DOHH2 (cell line): ENCODE results near the gene NLGN3.

Experiments
- H3F3A ChIP-seq: fragments of 200-600 bp; sonication (generic), shearing (Covaris generic); 2 replicates; pipeline ENCODE4 v1.6.0; 2016; ENCODE audit warnings: antibody characterized with exemption, mild to moderate bottlenecking; ENCODE audit not compliant: control insufficient read depth, insufficient read depth
- H3K27ac ChIP-seq: fragments of 200-600 bp; sonication (generic); 2 replicates; pipeline ENCODE4 v1.5.1; 2014; ENCODE audit warnings: low read depth, mild to moderate bottlenecking, low read length, moderate library complexity
- H3K27me3 ChIP-seq: fragments of 200-600 bp; sonication (generic); 2 replicates; pipeline ENCODE4 v1.6.1; 2014; ENCODE audit warnings: mild to moderate bottlenecking, low read length, mixed read lengths; ENCODE audit not compliant: control insufficient read depth
- H3K36me3 ChIP-seq: fragments of 200-600 bp; sonication (generic); 2 replicates; pipeline ENCODE4 v1.6.1; 2014; ENCODE audit warnings: mild to moderate bottlenecking, low read length, moderate library complexity, mixed read lengths; ENCODE audit not compliant: control insufficient read depth
- H3K4me1 ChIP-seq: fragments of 200-600 bp; sonication (generic); 2 replicates; pipeline ENCODE4 v1.6.1; 2014; ENCODE audit warnings: mild to moderate bottlenecking, low read length, mixed read lengths; ENCODE audit not compliant: control insufficient read depth
- H3K4me2 ChIP-seq: fragments of 200-600 bp; sonication (generic); 2 replicates; pipeline ENCODE4 v1.6.0; 2014; ENCODE audit warnings: mild to moderate bottlenecking, low read length, moderate library complexity
- H3K4me3 ChIP-seq: fragments of 200-600 bp; sonication (generic); 2 replicates; pipeline ENCODE4 v1.5.1; 2014; ENCODE audit warnings: mild to moderate bottlenecking, low read length, mixed read lengths
- H3K79me2 ChIP-seq: fragments of 200-600 bp; sonication (generic); 2 replicates; pipeline ENCODE4 v1.6.1; 2014; ENCODE audit warnings: mild to moderate bottlenecking, low read length, mixed read lengths; ENCODE audit not compliant: control insufficient read depth
- H3K9me2 ChIP-seq: fragments of 200-600 bp; sonication (generic); replicated peaks from 2 replicates; pipeline ENCODE4 v1.6.1; 2014; ENCODE audit warnings: mild to moderate bottlenecking, low read length, mixed read lengths; ENCODE audit not compliant: control insufficient read depth
- H3K9me3 ChIP-seq: fragments of 200-600 bp; sonication (generic); 2 replicates; pipeline ENCODE4 v1.6.1; 2014; ENCODE audit warnings: antibody characterized with exemption, low read length, mixed read lengths; ENCODE audit not compliant: control insufficient read depth, insufficient read depth
- H4K20me1 ChIP-seq: fragments of 200-600 bp; sonication (generic); 2 replicates; pipeline ENCODE4 v1.6.0; 2014; ENCODE audit warnings: low read depth, mild to moderate bottlenecking, antibody characterized with exemption, low read length, moderate library complexity; ENCODE audit not compliant: control insufficient read depth, insufficient read depth
- EZH2phosphoT487 ChIP-seq: fragments of 200-600 bp; sonication (generic); IDR thresholded peaks from 2 replicates; pipeline ENCODE4 v1.6.1; 2017; ENCODE audit warnings: borderline replicate concordance, mild to moderate bottlenecking, antibody characterized with exemption, low read length, moderate library complexity, mixed read lengths
- TF ChIP-seq, protein P1 (sequence below): fragments of 200-600 bp; sonication (generic); IDR thresholded peaks from one replicate; pipeline ENCODE4 v1.5.1; 2014; ENCODE audit warnings: antibody characterized with exemption, mild to moderate bottlenecking, low read depth, low read length; ENCODE audit not compliant: poor library complexity, severe bottlenecking

Gene NLGN3

GRCh38 chrX:71184803-71185495 lies 40.3 kb downstream of the NLGN3 start:
- Histone ChIP-seq H3K4me3 (no peak overlapping the region), H3K27ac (no peak overlapping the region), H3K27me3 (no peaks in the 10 kb centered on the region), H3F3A (no peaks in the 10 kb centered on the region; the same call in 1 of the 2 replicates), H3K36me3 (no peaks in the 10 kb centered on the region), H3K4me1 (peaks cover 22% of the 10 kb centered on the region), H3K9me2 (no peaks in the 10 kb centered on the region), H3K4me2 (no peak overlapping the region), H4K20me1 (no peaks in the 10 kb centered on the region), H3K9me3 (no peaks in the 10 kb centered on the region), H3K79me2 (no peaks in the 10 kb centered on the region)
- TF ChIP-seq, protein P1, sequence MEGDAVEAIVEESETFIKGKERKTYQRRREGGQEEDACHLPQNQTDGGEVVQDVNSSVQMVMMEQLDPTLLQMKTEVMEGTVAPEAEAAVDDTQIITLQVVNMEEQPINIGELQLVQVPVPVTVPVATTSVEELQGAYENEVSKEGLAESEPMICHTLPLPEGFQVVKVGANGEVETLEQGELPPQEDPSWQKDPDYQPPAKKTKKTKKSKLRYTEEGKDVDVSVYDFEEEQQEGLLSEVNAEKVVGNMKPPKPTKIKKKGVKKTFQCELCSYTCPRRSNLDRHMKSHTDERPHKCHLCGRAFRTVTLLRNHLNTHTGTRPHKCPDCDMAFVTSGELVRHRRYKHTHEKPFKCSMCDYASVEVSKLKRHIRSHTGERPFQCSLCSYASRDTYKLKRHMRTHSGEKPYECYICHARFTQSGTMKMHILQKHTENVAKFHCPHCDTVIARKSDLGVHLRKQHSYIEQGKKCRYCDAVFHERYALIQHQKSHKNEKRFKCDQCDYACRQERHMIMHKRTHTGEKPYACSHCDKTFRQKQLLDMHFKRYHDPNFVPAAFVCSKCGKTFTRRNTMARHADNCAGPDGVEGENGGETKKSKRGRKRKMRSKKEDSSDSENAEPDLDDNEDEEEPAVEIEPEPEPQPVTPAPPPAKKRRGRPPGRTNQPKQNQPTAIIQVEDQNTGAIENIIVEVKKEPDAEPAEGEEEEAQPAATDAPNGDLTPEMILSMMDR, result no peak
- TF ChIP-seq EZH2phosphoT487, result no peak

GRCh38 chrX:71191248-71191647 lies 46.6 kb downstream of the NLGN3 start:
- no peak overlapping the region for H3K4me3 ChIP-seq
- no peaks in the 10 kb centered on the region for H4K20me1 ChIP-seq
- H3K79me2 ChIP-seq, result peaks cover 7% of the 10 kb centered on the region
- H3K36me3 ChIP-seq, result no peaks in the 10 kb centered on the region
- no peak overlapping the region for H3K4me2 ChIP-seq
- H3F3A ChIP-seq, result no peaks in the 10 kb centered on the region
- no peaks in the 10 kb centered on the region for H3K9me3 ChIP-seq
- no peaks in the 10 kb centered on the region for H3K9me2 ChIP-seq
- H3K27ac ChIP-seq, result no peak overlapping the region
- no peak for TF ChIP-seq EZH2phosphoT487
- TF ChIP-seq, protein P1, result no peak
- H3K4me1 ChIP-seq, result peaks cover 7% of the 10 kb centered on the region
- H3K27me3 ChIP-seq, result no peaks in the 10 kb centered on the region

GRCh38 chrX:71195964-71196649 lies 51.5 kb downstream of the NLGN3 start:
- no peaks in the 10 kb centered on the region for H3K9me2 ChIP-seq
- H3K27ac ChIP-seq, result no peak overlapping the region
- H3K4me2 ChIP-seq, result peak overlapping the region; percentile 75
- peaks cover 23% of the 10 kb centered on the region for H3K79me2 ChIP-seq
- no peaks in the 10 kb centered on the region for H3K36me3 ChIP-seq
- no peaks in the 10 kb centered on the region for H4K20me1 ChIP-seq
- H3K9me3 ChIP-seq, result no peaks in the 10 kb centered on the region
- peak overlapping the region; percentile 91 for H3K4me3 ChIP-seq
- no peak for TF ChIP-seq EZH2phosphoT487
- TF ChIP-seq, protein P1, result no peak
- no peaks in the 10 kb centered on the region for H3F3A ChIP-seq
- H3K27me3 ChIP-seq, result no peaks in the 10 kb centered on the region
- H3K4me1 ChIP-seq, result peaks cover 19% of the 10 kb centered on the region
